Activated CD4-positive, CD25-positive, alpha-beta regulatory T cell treated with anti-CD3 and anti-CD28 coated beads, Interleukin-2, amount 50 U/mL, for 72 hours (primary cell): ENCODE measurements around the gene TMSB15C.
"Not testable (repeated sequence)": the region's sequence is repeated elsewhere in the genome, so short reads cannot be mapped to it uniquely, and the experiment has no call there.

ENCODE experiments used
- DNase-seq: peaks from one replicate; pipeline ENCODE4 v3.0.0; 2021

The TMSB15C gene

DNA sequence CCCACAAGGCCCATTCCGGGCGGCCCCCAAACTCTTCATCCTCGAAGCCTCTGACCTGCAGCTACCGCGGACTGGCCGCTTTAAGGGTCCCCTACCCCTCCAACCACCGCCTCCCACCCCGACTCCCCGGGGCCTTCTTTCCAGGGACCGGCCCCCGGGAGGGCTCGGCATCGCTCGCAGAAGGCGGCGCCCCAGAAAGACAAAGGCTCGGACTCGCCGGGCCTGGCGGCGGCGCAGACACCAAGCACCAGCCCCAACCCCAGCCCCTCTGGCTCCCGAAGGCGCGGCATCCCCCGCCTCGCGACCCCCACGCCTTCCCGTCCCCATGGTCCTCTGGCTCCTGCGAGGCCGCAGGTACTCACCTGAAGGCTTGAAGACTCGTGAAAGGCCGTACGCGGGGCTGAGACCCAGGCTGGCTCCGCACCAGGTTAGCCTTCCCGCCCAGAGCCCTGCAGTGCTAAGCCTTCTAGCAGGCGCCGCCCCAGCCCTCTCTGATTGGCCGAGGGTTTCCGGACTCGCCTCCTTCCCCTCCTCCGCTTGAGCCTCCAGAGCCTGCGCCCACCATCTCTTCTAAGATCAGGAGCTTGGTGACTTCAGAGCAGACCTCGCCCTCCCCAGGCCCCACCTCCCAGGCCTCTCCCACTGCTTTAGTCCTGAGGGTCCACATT lies at the start of gene TMSB15C:
Gene TMSB15C, minus strand, starts transcription at position 459 of the 668 bp plus-strand sequence.
- not testable (repeated sequence) for DNase-seq

DNA sequence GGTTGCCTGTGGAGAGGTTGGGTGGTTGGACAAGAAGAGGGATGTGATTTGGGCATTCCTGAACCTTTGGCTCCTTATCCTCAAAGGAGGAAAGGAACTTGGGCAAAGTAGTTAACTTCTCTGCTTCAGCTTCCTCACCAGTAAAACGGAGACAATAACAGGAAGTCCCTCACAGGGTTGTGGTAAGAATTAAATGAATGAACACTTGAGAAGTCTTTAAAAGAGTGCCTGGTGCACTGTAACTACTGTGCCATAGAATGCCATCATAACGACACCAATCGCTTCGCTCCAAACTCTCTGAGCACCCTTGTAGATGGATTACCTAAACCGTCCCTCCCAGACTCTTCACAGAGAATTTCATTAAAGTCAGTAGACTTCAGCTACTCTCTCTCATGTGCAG lies 46.8 kb upstream of the TMSB15C start:
- DNase-seq: no peak

DNA sequence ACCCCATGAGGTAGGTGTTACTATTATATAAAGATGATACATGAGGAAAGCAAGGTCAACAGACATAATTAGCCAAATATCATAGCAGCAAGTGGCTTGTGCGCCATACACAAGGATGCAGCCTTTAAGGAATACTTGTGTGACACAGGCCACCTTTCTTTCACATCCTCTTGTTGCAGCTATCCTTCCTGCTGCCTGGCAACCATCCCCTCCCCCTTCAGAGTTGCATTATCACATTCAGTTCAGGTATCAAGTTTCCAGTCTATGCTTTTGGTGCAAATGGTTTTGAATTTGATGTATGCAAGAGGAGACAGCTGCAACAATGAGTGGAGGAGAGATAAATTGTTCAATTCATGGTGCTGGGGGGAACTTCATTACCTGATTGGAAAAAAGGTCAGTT lies 42.7 kb upstream of the TMSB15C start:
- DNase-seq: no peak

DNA sequence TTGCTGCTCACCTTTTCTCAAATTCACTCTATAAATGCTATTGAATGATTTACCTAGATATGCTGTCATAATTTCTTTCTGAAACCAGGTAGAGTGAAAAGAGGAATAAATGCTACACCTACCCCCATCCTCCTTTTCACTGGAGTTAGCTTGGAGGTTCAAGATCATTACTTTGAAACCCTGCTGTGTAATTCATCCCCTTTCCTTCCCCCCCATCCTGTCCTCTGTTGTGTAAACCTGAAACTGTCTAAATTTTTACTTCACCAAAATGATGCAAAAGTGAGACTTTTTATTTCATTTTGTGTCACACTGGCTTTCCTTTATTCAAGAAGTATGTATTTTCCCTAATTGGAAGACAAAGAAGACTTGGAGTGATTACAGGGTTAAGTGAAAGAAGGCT lies 41.7 kb upstream of the TMSB15C start:
- DNase-seq: no peak

DNA sequence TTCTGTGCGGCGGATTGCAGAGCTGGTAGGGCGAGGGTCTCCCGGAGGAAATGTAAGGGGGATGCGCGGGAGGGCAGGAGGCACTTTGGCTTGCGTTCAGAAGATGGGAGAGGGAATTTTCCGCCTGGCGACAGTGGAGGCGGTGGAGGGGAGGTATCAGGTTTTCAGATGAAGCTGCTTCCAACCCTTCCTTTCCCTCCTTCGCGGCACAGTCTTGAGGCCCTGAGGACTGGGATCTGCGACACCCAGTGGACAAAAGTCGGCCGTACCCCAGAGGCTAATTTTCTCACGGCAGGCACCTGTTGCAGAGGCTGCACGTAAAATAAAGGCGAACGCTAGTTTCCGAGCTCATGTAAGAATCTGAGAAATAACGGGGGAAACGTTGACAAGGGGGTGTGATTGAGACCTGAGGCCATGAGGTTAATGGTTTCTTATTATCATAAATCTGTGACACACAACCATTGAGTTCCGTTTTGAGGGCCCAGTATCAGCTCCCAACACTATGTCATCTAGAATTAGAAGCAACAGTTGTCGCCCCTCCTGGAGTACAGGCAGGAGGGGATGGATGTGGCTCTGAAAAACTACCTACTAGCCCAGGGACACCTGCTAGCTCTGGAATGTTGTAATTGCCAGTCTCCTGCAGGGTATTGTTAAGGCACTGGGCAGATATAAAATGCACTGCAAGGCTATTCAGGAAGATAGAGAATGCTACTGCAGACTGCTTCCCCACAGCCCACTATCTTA lies 37.4 kb upstream of the TMSB15C start:
- DNase-seq: peak; percentile 42

DNA sequence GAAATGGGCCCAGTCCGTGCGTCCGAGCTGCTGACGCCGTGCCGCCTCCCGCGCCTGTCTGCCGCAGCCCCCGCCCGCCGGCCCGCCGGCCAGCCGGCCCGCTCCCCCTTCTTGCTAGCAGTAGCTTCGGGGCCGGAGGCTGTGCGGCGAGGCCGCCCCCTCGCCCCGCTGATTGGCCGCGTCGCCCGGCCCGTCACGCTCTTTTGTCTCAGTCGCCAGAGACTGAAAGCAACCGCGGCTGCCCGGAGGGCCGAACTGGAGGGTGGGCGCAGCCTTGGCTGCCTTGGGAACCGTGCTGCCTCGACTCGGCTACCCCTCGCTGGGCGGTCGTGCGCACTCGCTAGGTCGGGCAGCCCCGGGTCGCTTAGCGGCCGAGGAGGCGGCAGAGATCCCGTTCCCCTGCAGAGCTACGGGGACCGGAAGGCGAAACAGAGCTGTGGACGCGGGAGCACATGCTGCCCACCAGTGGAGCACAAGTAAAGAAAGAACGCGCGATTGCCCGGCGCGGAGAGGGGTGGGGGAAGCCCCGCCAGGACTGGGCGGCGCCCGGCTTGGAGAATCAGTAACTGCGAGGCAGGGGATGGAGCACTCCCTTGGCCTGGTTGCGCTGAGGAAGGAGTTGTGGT lies 36.4 kb upstream of the TMSB15C start, which contains the start of gene ZCCHC18:
Gene ZCCHC18, plus strand, starts transcription at position 198 of the 626 bp plus-strand sequence. CDS start 1,589 bp downstream, outside the sequence.
- peak; percentile 56 for DNase-seq

DNA sequence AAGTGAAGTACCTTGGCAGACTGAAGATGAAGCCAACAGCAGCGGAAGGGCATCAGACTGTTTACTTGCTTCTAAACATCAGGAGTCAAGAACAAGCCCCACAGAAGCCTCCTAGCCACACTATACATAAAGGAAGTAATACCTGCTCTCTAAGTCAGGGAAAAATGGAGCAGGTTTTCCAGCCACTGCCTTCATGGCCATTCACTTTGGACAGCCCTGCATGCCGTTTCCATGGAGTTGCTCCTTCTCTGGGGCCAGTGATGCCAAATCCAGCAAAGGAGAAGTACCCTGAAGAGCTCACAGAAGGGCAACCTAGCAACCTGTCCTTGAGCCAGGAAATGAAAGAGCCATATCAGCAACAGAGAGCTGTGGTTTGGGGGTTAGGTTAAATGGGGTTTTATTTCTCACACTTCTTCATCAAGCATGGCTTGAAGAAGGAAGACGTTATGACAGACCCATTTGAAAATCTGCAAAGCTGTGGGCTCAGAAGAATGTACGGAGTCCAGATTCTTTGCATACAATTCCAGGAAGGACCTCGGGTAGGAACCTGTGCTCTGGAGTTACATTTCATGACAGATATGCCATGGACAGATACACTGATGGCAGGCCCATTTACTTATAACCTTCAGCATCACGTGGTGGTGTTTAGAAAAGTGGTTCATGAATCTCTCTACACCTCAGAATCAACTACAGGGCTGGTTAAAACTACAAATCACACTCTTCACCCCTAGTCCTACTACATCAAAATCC lies 34.6 kb upstream of the TMSB15C start:
- not testable (repeated sequence) for DNase-seq

DNA sequence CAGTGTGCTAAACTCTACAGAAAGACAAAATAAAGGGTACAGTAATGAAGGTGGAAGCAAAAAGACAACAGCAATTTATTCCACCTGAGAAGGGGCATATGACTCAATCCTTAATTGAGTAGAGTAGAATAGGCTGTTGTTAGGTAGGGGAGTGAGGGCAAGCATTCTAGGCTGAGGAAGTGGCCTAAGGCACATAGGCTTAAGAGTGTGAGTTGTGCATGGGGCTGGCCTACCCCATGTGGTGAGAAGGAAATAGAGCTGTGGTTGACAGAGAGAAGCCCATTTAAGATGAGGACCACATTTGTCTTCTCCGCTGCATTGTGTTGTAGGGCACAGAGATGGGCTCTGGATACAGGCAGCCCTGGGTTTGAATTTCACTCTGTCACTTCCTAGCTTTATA lies 32.9 kb upstream of the TMSB15C start:
- no peak for DNase-seq

DNA sequence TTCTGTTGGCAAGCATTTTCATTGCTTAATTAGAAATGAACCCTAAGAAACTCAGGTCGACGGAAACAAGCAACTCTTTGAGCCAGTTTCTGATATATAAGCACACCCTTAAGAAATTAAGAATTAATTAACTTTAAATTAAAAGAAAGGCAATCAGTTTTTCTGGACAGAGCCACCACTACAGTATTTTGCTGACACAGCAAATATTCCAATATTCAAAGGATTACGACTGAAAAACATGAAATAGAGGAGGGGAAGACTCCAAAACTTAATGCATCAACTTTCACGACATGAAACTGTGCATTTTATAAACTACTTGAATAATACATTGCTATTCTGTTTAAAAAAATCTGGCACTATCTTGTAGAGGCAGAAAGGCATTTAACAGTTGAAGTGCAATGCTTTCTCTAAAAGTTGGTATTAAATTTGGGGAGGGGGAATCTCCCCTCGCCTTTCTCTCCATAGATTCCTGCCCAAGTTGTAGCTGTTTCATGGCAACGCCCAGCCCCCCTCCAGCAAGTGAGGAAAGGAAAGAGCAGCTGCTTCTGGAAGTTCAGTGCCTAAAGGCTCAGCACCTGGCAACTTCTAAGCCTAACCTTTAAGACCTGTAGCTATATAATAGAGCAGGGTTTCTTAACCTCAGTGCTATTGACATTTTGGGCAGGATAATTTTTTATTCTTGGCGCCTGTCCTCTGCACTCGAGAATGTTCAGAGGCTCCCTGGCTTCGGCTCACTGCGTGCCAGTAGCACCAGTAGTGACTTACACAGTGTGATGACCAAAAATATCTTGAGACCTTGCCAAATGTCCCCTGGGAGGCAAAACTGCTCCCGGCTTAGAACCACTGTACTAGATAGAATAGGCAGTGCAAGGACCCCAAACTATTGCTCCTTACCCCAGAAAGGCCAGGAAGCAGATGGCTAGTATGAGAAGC lies 29.6 kb upstream of the TMSB15C start:
- DNase-seq: no peak

DNA sequence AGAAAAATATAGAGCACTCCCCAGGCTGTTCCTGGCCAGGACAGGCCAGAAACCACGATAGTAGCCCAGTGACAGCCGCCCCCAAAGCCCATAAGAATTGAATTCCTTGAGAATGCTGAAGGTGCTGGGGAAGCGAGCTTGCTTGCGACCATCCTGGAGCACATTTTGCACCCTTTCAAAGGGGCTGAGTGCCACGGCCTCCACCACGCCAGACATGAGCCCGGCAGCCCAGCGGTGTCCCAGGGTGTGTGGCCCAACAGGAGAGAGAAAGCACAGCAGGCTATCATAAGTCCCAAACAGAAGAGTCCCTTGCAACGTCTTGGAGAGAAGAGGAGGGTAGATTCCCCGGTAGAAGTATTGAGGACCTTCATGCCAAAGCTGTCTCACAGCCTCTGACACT lies 28.6 kb upstream of the TMSB15C start:
- DNase-seq: no peak

DNA sequence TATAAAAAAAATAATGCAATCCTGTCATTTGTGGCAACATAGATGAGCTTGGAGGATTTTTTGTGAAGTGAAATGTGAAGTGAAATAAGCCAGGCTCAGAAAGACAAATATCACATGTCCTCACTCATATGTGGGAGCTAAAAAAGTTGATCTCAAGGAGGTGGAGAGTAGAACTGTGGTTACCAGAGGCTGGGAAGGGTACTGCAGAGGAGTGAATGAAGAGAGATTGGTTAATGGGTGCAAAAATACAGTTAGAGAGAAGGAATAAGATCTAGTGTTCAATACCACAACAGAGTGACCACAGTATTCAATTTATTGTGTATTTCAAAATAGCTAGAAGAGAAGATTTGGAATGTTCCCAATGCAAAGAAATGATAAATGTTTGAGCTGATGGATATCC lies 22.9 kb upstream of the TMSB15C start:
- DNase-seq: no peak

DNA sequence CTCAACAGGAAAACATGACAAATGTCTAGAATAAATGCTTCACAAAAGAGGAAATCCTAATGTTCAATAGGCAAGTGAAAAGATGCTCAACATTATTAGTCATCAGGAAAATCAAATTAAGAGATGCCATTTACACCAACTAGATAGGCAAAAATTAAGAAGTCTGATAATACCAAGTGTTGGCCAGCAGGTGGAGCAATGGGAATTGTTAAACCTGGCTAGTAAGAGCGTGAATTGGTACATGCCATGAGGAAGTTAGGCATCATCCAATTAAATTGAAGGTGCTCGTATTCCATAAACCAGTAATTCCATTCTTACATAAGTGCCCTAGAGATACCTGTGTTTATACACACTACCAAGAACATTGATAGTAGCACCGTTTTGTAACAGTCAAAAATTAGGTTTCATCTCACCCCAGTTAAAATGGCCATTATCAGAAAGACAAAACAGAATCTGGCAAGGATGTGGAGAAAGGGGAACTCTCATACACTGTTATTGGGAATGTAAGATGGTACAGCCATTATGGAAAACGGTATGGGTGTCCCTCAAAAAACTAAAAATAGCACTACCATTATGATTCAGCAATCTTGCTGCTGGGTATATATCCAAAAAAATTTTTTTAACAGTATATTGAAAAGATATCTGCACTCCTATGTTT lies 22.2 kb upstream of the TMSB15C start:
- no peak for DNase-seq

DNA sequence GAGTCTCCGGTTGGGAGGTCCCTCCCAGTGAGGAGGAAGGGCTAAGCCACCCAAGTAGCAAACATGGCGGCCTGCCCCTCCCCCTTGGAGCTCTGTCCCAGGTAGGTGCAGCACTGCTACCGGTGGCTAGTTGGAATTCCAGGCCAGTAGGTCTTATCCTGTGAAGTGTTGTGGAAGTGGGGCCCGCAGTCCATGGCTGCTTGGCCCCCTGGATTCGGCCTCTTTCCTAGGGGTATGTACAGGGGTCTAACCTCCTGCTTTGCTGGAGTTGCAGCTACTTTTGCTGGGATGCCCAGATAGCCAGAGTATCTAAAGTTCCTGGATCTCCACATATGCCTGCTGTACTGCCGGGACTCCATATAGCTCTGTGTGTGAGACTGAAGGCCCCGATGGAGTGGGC lies 9.9 kb upstream of the TMSB15C start:
- no peak for DNase-seq

DNA sequence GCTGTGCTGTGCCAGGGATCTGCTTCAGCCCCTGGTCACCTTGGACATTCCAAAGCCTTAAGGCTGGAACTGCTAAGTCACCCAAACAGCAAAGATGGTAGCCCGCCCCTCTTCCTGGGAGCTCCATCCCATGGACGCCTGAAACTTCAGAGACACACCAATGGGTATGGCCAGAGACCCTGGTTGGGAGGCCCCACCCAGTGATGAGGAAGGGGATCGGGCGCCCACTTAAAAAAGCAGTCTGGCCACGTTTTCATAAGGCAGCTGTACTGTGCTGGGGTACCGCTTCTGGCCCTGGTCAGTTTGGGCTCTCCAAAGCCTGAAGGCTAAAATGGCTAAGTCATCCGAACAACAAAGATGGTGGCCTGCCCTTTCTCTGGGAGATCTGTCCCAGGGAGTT lies 9.4 kb upstream of the TMSB15C start:
- DNase-seq: no peak

DNA sequence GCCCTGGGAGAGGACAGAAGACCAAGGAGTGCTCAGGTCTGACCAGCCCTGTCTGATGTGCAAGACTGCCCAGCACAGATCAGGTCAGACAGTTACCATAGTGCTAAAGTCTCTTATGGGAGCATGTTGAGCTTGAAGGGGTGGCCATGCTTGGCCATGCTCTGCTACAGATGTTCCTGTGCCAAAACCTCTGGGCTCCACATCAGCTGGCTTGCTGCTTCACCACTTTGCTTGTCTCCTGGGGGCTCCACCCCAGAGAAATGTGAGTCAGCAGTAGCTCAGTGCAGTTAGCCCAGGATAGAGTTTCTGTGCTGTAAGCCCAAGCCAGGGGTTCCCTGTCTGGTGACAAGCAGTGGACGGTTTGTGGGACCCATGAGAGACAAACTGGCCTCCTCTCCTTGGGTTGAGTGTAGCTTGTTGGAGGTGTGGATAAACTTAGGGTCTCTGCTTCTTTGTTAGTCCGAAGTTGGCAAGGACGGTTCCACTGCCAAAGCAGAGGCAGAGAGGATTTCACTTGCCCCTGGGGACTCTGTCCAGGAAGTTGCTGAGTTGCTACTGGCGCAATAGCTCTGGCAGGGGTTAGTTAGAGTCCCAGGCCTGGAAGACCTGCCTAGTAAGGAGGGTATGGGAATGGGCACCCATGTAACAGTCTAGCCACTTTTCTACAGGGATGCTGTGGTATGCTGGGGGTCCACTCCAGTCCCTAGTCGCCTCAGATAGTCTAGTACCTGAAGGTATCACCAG lies 8.7 kb upstream of the TMSB15C start:
- no peak for DNase-seq

DNA sequence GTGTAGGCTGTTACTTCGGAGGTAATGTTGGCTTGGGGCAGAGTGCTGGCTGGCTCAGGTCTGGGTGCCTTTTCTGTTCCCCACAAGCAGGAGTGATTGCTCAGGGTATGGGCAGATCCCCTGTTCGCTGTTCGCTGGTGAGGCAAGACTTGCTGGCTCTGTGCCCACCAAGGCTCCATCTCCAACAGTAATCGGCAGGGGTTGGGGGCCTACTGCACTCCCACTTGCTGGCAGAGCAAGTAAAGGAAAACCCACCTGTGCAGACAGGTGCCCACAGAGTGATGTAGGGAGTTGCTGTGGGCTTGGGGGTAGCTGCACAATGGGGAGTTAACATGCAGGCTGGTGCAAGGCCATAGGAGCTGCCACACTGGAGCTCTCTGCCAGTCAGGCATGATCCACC lies 8.0 kb upstream of the TMSB15C start:
- no peak for DNase-seq

DNA sequence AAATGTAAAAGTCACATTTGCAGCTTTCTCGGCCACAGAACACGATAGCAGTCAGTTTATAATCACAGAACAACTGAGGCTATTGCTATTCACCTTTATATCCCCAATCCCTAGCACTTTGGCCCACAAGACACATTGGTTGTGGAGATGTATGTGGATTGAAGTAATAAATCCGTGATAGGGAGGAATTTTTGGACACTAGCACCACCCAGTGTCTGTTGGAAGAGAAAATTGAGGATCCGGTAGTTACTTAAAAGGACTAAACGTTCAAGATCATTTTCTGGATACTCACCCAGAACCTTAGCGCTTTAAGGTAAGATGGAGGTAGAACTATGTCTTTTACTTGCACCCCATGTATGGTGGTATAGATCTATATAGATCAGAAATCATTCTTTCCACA lies 1.8 kb upstream of the TMSB15C start:
- DNase-seq: not testable (repeated sequence)

DNA sequence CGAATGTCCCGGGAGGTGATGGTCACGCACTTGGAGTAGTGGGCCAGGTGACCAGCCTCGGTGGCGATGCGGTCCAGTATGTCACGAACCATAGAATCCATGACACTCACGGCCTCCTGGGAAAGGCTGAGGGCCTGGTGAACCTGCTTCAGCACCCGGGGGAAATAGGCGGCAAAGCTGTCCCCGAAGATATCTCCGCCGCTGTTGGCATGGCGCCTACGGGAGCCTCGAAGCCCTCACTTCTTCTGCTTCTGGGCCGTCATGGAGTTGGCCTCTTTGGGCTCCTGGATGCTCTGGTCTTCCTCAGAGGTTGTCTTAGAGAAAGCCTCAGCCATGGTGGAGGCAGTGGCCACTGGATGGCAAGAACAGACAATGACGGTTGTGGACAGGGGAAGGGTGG lies 13.4 kb downstream of the TMSB15C start:
- DNase-seq: not testable (repeated sequence)

DNA sequence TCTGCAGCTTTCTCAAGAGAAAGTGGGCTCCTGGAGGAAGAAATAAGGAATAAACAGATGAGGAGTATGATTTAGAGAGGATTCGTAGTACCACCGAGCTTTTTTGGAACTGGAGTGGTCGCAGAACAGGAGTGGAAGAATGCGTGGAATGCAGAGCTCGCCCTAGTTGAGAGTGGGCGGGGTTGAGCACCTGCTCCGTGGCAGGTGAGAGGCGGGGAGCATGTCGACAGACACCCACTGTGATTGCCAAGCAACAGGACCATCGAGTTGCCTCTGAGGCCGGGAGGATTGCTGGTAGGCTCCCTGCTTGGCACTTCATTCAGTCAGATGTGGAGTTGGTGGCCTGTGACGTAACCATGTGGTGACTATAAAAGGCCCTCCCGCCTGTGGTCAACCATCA lies 21.1 kb downstream of the TMSB15C start:
- DNase-seq: not testable (repeated sequence)

DNA sequence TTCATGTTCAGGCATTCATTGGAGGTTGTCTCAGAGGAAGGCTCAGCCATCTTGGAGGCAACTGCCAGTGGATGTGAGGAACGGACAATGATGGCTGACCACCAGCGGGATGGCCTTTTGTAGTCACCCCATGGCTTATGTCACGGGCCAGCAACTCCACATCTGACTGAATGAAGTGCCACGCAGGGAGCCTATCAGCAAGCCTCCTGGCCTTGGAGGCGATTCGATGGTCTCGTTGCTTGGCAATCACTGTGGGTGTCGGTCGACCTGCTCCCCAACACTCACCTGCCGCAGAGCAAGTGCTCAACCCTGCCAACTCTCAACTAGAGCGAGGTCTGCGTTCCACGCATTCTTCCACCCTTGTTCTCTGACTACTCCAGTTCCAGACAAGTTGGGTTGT lies 28.9 kb downstream of the TMSB15C start:
- DNase-seq: no peak

DNA sequence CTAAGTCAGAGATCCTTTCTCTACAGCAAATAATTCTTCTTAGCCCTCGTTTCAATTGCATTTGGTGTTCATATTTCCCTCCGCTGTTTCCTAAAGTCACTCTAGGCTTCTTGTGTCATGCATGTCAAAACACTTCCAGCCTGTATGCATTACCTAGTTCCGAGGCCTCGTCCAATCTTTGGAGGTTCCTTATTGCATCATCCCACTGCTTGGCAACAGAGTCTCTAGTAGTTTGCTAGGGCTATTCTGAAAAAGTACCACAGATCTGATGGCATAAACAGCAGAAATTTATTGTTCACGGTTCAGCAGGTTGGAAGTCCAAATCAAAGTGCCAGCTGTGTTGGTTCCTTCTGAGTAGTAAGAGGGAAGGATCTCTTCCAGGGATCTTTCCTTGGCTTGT lies 30.4 kb downstream of the TMSB15C start:
- no peak for DNase-seq
